K562 (cell line): Measurements from ENCODE around the gene SENP3. TPM values are rescaled to one million over a fixed set of nuclear protein-coding genes. Genes with fewer than 3 reads are reported as not detected.

ENCODE experiments used
- DDX20 ChIP-seq: fragments of 450-650 bp; IDR thresholded peaks from 2 replicates; pipeline ENCODE4 v1.6.1; 2016; ENCODE audit warnings: missing genetic modification characterization, low read depth, mild to moderate bottlenecking, missing compliant biosample characterization, moderate library complexity
- HEY1 ChIP-seq: fragments of 250-450 bp; sonication (Bioruptor Pico); IDR thresholded peaks from 2 replicates; pipeline ENCODE4 v1.5.0; 2020; ENCODE audit warnings: mild to moderate bottlenecking, moderate library complexity, borderline replicate concordance
- KDM1A ChIP-seq, 2 experiments: fragments of 450-650 bp; IDR thresholded peaks; 2 replicates each; pipeline ENCODE4 v1.6.1; 2016; ENCODE audit warnings: mild to moderate bottlenecking in 2 of 2
- KDM4B ChIP-seq, 2 experiments: fragments of 450-650 bp in 1 of 2; sonication (generic) in 1 of 2; IDR thresholded peaks; 2 replicates each; pipeline ENCODE4 v1.6.1; 2016 to 2017; ENCODE audit warnings: borderline replicate concordance in 2 of 2, antibody characterized with exemption in 1 of 2, low read depth in 1 of 2, mild to moderate bottlenecking in 1 of 2
- L3MBTL2 ChIP-seq: fragments of 450-650 bp; IDR thresholded peaks from 2 replicates; pipeline ENCODE4 v1.6.1; 2016; ENCODE audit warnings: mild to moderate bottlenecking, moderate library complexity
- NR3C1 ChIP-seq: sonication (generic); formaldehyde crosslinking; IDR thresholded peaks from 2 replicates; pipeline ENCODE4 v1.8.1; 2022; ENCODE audit warnings: missing genetic modification reagents
- RBM14 ChIP-seq: fragments of 200-400 bp; formaldehyde crosslinking; IDR thresholded peaks from 2 replicates; pipeline ENCODE4 v1.6.1; 2018; ENCODE audit warnings: low read depth, mild to moderate bottlenecking, low read length, moderate library complexity, borderline replicate concordance; ENCODE audit not compliant: insufficient read depth
- XRCC3 ChIP-seq: fragments of 450-650 bp; IDR thresholded peaks from 2 replicates; pipeline ENCODE4 v1.6.1; 2017; ENCODE audit warnings: mild to moderate bottlenecking, moderate library complexity
- ZBTB8A ChIP-seq: fragments of 450-650 bp; IDR thresholded peaks from 2 replicates; pipeline ENCODE4 v1.6.1; 2018; ENCODE audit warnings: mild to moderate bottlenecking, moderate library complexity; ENCODE audit not compliant: partially characterized antibody
- ZNF140 ChIP-seq: fragments of 250-450 bp; sonication (Bioruptor Pico); IDR thresholded peaks from 2 replicates; pipeline ENCODE4 v1.8.0; 2021; ENCODE audit warnings: moderate library complexity, mild to moderate bottlenecking, inconsistent platforms
- ZNF165 ChIP-seq: fragments of 250-450 bp; sonication (Bioruptor Pico); IDR thresholded peaks from 2 replicates; pipeline ENCODE4 v1.4.0; 2020; ENCODE audit warnings: borderline replicate concordance
- polyA plus RNA-seq, 8 experiments: library from polyadenylated mRNA; depleted of rRNA in 4 of 8; stranded (reverse) in 5 of 8; unstranded in 3 of 8; fragments of >200 nt; fragmentation: Nextera tagmentation in 2 of 8; fragmentation: Illumina TruSeq in 1 of 8; extraction: Ambion mirVana in 2 of 8; extraction: Trizol in 1 of 8; gene quantifications; 2 replicates each; pipeline versions ENCODE4 v1.2.1 to v1.2.3, GENCODE V29; 2011 to 2014; ENCODE audit warnings: inconsistent platforms in 1 of 8, missing spikeins in 1 of 8
- total RNA-seq, 7 experiments: library from RNA; depleted of rRNA in 6 of 7; stranded (reverse); fragments of >200 nt in 6 of 7; fragmentation: Illumina TruSeq in 2 of 7; extraction: Trizol in 2 of 7; gene quantifications; 2 replicates each; pipeline versions ENCODE4 v1.2.1 to v1.2.3, GENCODE V29; 2011 to 2021; ENCODE audit warnings: low replicate concordance in 1 of 7
- TF ChIP-seq, protein P1 (sequence below): fragments of 250-450 bp; sonication (Bioruptor Pico); IDR thresholded peaks from 2 replicates; pipeline ENCODE4 v1.4.0; 2020; ENCODE audit warnings: mild to moderate bottlenecking, moderate library complexity, borderline replicate concordance
- TF ChIP-seq, protein P2 (sequence below): fragments of 250-450 bp; sonication (Bioruptor Pico); IDR thresholded peaks from 2 replicates; pipeline ENCODE4 v1.5.0; 2021; ENCODE audit warnings: mild to moderate bottlenecking, borderline replicate concordance
- TF ChIP-seq, protein P3 (sequence below): conservative IDR thresholded peaks from 2 replicates; pipeline ENCODE4 v1.6.1; 2011; ENCODE audit warnings: low read depth, mild to moderate bottlenecking, low read length; ENCODE audit not compliant: control insufficient read depth
- TF ChIP-seq, protein P4 (sequence below): IDR thresholded peaks from 2 replicates; pipeline ENCODE4 v1.6.1; 2012; ENCODE audit warnings: low read depth, low read length, improper control_type of control experiment, borderline replicate concordance

The SENP3 gene
- total and polyA plus RNA-seq, 9 of the 15 experiments (the other 6 are each of a cell fraction or from before 2014, with no cell fraction given) = 0.63 to 102 (median 78.8) TPM

DNA sequence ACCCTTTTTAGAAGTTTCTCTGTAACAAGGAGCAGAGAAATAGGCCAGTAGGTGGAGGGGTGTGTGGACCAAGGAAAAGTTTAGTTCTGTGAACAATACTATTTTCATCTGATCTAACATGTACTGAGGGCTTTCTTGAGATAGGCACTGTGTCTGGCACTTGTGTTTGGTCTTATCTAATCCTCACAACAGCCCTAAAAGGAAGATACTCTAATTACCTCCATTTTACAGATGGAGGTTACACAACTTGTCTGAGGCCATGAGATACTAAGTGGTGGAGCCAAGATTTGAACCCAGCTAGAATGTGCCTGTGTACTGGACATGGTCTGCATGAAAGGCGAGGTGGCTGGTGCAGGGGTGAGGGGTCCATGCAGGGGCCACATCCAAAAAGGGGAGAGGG, 8.4 kb upstream of the SENP3 start (continued):
- TF ChIP-seq, protein P1, sequence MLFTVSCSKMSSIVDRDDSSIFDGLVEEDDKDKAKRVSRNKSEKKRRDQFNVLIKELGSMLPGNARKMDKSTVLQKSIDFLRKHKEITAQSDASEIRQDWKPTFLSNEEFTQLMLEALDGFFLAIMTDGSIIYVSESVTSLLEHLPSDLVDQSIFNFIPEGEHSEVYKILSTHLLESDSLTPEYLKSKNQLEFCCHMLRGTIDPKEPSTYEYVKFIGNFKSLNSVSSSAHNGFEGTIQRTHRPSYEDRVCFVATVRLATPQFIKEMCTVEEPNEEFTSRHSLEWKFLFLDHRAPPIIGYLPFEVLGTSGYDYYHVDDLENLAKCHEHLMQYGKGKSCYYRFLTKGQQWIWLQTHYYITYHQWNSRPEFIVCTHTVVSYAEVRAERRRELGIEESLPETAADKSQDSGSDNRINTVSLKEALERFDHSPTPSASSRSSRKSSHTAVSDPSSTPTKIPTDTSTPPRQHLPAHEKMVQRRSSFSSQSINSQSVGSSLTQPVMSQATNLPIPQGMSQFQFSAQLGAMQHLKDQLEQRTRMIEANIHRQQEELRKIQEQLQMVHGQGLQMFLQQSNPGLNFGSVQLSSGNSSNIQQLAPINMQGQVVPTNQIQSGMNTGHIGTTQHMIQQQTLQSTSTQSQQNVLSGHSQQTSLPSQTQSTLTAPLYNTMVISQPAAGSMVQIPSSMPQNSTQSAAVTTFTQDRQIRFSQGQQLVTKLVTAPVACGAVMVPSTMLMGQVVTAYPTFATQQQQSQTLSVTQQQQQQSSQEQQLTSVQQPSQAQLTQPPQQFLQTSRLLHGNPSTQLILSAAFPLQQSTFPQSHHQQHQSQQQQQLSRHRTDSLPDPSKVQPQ (CRISPR knock-in tag) = no peak
- no peak for TF ChIP-seq KDM4B (IDR thresholded peaks at IDR 0.05; ENCODE audit: borderline replicate concordance in 2 of 2, low read depth in 1 of 2)
- TF ChIP-seq, protein P2, sequence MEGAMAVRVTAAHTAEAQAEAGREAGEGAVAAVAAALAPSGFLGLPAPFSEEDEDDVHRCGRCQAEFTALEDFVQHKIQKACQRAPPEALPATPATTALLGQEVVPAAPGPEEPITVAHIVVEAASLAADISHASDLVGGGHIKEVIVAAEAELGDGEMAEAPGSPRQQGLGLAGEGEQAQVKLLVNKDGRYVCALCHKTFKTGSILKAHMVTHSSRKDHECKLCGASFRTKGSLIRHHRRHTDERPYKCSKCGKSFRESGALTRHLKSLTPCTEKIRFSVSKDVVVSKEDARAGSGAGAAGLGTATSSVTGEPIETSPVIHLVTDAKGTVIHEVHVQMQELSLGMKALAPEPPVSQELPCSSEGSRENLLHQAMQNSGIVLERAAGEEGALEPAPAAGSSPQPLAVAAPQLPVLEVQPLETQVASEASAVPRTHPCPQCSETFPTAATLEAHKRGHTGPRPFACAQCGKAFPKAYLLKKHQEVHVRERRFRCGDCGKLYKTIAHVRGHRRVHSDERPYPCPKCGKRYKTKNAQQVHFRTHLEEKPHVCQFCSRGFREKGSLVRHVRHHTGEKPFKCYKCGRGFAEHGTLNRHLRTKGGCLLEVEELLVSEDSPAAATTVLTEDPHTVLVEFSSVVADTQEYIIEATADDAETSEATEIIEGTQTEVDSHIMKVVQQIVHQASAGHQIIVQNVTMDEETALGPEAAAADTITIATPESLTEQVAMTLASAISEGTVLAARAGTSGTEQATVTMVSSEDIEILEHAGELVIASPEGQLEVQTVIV = no peak
- no peak for TF ChIP-seq DDX20 (tag)
- TF ChIP-seq ZBTB8A = no peak
- no peak for TF ChIP-seq L3MBTL2
- no peak for TF ChIP-seq HEY1 (CRISPR knock-in tag)
- TF ChIP-seq ZNF140 (CRISPR knock-in tag) = no peak
- TF ChIP-seq, protein P3, sequence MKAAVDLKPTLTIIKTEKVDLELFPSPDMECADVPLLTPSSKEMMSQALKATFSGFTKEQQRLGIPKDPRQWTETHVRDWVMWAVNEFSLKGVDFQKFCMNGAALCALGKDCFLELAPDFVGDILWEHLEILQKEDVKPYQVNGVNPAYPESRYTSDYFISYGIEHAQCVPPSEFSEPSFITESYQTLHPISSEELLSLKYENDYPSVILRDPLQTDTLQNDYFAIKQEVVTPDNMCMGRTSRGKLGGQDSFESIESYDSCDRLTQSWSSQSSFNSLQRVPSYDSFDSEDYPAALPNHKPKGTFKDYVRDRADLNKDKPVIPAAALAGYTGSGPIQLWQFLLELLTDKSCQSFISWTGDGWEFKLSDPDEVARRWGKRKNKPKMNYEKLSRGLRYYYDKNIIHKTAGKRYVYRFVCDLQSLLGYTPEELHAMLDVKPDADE = no peak
- no peak for TF ChIP-seq XRCC3
- no peak for TF ChIP-seq NR3C1 (CRISPR knock-in tag)
- peak in 1 of 2 experiments; percentile 12; a peak in 1 of 4 replicates for TF ChIP-seq KDM1A (IDR thresholded peaks at IDR 0.05)
- TF ChIP-seq RBM14 = no peak
- TF ChIP-seq, protein P4, sequence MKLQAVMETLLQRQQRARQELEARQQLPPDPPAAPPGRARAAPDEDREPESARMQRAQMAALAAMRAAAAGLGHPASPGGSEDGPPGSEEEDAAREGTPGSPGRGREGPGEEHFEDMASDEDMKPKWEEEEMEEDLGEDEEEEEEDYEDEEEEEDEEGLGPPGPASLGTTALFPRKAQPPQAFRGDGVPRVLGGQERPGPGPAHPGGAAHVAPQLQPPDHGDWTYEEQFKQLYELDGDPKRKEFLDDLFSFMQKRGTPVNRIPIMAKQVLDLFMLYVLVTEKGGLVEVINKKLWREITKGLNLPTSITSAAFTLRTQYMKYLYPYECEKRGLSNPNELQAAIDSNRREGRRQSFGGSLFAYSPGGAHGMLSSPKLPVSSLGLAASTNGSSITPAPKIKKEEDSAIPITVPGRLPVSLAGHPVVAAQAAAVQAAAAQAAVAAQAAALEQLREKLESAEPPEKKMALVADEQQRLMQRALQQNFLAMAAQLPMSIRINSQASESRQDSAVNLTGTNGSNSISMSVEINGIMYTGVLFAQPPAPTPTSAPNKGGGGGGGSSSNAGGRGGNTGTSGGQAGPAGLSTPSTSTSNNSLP = no peak
- TF ChIP-seq ZNF165 (CRISPR knock-in tag) = no peak
